HPDE6-E6E7 (cell line): ENCODE measurements around the gene MCF2L.

ENCODE experiments used
- DNase-seq: peaks from one replicate; pipeline ENCODE4 v3.0.0; 2011; ENCODE audit warnings: missing footprints; ENCODE audit errors: extremely low spot score

Gene MCF2L

DNA sequence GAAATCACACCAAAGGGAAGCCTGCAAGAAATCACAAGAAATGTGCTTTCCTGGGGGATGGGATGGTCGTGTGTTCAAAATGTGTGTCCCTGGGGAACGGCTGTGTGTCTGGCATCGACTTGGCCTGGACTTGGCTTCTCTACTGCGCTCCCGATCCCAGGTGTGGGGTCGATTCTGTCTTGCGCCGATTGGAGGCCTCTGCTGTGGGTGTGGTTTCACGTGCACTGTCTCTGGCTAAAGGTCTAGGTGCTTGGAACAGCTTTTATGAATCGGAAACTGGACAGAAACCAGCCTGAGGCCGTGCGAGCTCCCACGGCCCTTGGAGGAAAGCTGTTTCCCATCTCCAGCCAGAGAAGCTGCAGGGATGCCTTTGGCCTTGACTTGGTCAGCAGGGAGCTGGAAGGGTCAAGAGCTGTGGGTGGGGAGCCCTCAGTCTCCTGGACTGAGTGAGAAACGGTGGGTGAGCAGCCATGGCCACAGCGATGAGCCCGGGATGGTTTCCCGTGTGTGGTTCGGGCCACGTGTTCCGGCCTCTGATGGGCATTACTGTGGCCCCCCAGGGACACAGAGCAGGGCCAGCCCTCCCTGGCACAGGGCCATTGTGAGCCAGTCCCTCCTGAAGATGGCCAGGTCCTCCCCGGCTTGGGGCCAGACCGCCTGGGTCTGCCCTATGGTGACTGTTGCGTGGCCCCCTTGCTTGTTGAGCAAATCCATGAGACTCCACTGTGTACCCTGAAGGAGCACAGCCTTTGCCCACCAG lies 29.7 kb downstream of the MCF2L start:
- DNase-seq: no peak

DNA sequence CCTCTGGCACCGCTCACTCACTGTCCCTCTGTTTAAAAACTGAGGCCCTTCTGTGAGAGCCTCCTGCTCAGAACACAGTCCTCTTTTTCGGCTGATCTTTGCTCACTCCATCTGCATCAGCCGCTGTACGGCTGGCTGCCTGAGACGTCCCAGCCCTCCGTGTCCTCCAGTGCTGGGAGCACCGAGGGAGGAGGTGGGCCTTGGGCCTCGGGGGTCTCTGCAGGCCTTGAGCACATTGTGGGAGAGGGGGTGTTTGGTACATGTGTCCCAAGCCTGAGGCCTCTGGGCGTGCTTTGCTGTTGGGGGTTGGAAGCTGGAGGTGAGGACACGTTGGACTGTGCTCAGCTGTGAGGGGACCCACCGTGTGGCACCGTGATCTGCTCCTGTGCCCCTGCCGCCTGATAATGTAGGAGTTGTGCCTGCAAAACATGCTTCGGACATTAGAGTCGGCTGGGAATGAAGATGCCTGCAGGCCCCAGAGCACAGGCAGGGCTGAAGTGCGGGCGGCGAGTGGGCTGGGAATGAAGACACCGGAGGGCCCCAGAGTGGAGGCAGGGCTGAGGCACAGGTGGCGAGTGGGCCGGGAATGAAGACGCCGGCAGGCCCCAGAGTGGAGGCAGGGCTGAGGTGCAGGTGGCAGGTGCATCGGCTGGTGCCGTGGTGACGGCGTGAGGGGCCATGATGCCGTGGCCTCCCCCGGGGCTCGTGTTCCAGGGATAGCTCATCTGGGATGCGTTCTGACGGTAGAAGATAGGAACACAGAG lies 30.6 kb downstream of the MCF2L start:
- no peak for DNase-seq

- DNase-seq: no peak
Measured at GRCh38 chr13:113000575-113000974, 31.6 kb downstream of the MCF2L start.

- no peak for DNase-seq
Measured at GRCh38 chr13:113001241-113002140, 32.5 kb downstream of the MCF2L start.

GRCh38 chr13:113002206-113002912 lies 33.3 kb downstream of the MCF2L start:
- DNase-seq: no peak

DNA sequence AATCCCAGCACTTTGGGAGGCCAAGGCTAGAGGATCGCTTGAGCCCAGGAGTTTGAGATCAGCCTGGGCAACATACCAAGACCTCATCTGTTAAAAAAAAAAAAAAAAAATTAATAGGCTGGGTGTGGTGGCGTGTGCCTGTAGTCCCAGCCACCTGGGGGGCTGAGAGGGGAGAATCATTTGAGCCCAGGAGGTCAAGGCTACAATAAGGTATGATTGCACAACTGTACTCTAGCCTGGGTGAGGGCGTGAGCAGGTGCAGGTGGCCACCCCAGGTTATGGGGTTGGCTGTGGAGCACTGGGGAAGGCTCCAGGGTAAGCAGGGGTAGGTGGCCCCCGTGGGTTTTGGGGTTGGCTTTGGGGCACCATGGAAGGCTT lies 33.9 kb downstream of the MCF2L start:
- DNase-seq: no peak

GRCh38 chr13:113004126-113004525 lies 35.1 kb downstream of the MCF2L start:
- DNase-seq: no peak

DNA sequence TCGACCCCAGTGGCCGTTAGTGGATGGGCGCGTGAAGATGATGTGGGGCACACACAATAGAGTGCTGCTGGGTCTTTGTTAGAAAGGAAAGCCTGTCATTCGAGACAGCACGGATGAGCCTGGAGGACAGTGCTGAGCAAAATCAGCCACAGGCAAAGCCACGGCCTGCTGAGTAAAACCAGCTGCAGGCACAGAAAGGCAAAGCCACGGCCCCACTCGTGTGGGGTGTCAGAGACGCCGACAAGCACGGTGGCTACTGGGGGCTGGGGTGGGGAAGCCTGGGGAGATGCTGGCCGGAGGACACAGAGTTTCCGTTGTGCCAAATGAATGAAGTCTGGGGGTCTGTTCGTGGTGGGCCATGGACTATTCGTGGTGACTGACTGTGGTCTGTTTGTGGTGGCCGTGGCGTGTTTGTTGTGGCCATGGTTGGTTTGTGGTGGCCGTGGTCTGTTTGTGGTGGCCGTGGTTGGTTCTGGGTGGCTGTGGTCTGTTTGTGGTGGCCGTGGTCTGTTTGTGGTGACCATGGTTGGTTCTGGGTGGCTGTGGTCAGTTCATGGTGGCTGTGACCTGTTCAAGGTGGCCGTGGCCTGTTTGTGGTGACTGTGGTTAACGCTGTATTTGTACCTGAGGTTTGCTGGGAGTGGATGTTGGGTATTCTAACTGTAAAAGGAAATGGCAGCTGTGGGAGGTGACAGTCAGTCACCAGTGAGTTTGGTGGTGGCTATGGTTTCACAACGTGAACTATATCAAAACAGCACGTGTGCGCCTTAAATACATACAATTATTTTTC lies 36.3 kb downstream of the MCF2L start:
- DNase-seq: no peak

DNA sequence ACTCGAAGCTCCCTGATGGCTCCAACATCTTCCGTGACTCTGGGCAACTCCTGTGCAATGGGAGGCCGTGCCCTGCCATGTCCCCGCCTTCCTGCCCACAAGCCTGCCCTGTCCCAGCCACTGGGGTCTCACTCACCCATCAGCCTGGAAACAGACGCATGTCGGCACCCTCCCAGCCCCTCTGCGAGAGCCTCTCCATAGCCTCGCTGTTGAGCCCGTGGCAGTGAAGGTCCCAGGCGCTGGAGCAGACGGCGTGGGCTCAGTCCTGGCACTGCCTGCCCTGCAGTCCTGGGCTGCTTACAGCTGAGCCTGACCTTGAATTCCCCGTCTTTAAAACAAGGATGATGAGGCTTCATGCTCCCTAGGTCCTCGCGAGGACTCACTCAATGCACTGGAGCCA lies 37.0 kb downstream of the MCF2L start:
- no peak for DNase-seq

GRCh38 chr13:113006660-113007059 lies 37.6 kb downstream of the MCF2L start:
- no peak for DNase-seq

GRCh38 chr13:113008851-113009250 lies 39.8 kb downstream of the MCF2L start:
- no peak for DNase-seq

DNA sequence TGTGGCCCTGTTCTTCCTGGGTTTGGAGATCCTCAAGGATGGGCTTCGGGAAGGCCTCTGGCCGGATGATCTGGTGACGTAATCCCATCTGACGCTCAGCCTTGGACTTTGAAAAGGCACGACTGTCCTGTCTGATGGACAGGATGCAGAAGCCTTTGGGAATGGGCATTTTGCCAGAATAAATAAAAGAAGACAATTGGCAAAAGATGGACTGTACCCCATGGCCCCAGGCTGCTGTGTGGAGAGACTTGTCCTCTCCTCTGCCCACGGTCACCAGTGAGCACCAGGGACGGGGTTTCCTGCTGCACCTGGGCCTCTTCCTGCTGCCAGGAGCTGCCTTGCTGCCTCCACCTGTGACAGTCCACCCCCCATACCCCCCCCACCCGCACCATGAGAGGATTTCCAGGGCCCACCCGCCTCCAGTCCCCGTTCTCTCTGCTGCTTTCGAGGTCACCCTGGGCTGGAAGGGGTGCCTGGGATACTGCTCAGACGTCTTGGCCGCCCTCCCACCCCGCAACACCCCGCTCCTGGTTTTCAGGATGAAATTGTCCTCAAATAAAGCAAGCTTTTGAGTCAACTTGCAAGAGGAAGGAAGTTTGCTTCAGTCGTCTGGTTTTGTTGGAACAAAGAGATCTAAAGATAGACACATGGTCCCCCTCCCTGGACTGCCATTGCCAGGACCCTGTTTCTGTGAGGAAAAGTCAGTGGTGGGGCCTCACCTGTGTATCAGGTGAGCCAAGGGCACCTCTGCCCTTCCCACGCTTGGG lies 40.9 kb downstream of the MCF2L start:
- no peak for DNase-seq

DNA sequence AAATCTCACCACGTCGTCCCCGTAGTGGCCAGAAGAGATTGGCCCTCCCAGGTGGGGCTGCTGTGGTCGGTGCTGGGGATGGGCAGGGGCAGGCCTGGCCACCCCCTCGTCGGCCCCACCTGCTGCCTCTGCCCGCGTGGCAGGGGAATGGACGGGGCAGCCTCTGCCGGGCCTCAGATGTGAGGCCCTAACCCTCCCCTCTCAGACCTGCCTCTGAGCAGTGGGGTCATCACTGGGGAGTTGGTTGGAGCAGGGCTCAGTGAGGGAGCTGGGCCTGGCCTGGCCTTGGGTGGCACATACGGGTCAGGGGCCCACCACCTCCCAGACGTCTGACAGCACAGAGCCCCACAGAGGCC lies 41.5 kb downstream of the MCF2L start:
- no peak for DNase-seq

DNA sequence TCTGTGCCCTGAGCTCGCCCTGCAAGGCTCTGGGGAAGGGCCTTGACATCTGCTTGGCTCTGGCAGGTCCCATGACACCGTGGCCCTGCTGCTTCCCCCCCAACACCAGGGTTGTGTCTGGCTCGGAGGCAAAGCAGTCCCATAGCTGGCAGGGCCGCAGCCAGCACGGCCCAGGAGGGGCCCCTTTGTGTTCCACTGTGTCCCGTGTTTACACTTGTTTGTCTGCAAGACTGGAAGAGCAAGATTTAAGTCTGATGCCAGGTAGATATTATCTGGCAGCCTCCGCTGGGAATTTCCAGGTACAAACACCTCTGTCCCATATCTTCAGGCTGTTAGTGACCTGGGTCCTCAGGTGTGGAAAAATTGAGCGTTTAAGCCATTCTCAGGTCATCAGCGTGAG lies 44.3 kb downstream of the MCF2L start:
- no peak for DNase-seq

DNA sequence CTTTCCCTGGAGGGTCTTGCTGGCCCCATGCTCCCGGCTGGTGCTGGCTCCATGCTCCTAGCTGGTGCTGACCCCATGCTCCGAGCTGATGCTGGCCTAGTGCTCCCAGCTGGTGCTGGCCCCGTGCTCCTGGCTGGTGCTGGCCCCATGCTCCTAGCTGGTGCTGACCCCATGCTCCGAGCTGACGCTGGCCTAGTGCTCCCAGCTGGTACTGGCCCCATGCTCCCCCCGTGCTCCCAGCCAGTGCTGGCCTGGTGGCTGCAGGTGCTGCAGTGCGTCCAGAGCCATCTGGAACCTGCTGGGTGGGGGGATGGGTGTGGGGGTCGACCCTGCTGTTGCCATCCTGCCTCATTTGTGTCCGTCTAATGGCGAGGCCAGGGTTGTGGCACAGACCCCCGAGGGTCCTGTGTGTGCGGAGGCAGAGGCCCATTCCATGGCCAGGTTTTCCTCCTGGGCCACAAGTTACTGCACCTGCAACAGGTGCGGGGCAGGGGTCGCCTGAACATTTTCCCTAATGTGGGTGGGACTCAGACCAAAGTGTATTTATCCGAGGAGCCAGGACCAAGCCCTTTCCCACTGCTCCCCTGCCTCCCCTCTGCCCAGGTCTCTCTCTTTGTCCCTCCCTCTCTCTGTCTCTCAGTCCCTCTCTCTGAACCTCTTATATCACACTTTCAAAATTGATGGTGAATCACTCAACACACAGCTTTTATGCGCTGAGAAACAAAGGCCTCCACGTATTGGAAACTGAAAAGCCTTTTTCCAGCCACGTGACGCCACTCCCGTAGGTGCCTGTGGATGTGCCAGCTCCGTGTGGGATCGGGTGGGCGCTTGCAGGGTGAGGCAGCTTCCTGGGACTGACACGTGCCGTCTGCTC lies 45.1 kb downstream of the MCF2L start:
- no peak for DNase-seq

GRCh38 chr13:113014752-113015745 lies 46.0 kb downstream of the MCF2L start:
- DNase-seq: no peak

GRCh38 chr13:113015826-113016525 lies 47.0 kb downstream of the MCF2L start:
- no peak for DNase-seq
